ENCODE measurements around the gene PTX3.

PTX3 gene

GRCh38 chr3:157427901-157428300 lies 8.7 kb upstream of the PTX3 start:
- peak; percentile 65 for DNase-seq

- DNase-seq: peak; percentile 23
Observed at GRCh38 chr3:157428853-157429252, 7.8 kb upstream of the PTX3 start.

GRCh38 chr3:157429708-157430107 lies 6.9 kb upstream of the PTX3 start:
- DNase-seq: no peak

GRCh38 chr3:157438194-157438730 lies 1.6 kb downstream of the PTX3 start:
- DNase-seq: peak; percentile 26

GRCh38 chr3:157441102-157441624 lies 4.5 kb downstream of the PTX3 start:
- no peak for DNase-seq

GRCh38 chr3:157442729-157443128 lies 6.1 kb downstream of the PTX3 start:
- DNase-seq: no peak

- no peak for DNase-seq
Observed at GRCh38 chr3:157443905-157444796, 7.5 kb downstream of the PTX3 start.

- DNase-seq: no peak
Observed at GRCh38 chr3:157444797-157445184, 8.1 kb downstream of the PTX3 start.

GRCh38 chr3:157445857-157446256 lies 9.2 kb downstream of the PTX3 start:
- DNase-seq: no peak

GRCh38 chr3:157447026-157447694 lies 10.5 kb downstream of the PTX3 start:
- peak; percentile 8 for DNase-seq

- no peak for DNase-seq
Observed at GRCh38 chr3:157452097-157452496, 15.4 kb downstream of the PTX3 start.

- DNase-seq: no peak
Observed at GRCh38 chr3:157453824-157454223, 17.2 kb downstream of the PTX3 start.

GRCh38 chr3:157459706-157460105 lies 23.1 kb downstream of the PTX3 start:
- no peak for DNase-seq

GRCh38 chr3:157460253-157460652 lies 23.6 kb downstream of the PTX3 start:
- DNase-seq: no peak

- DNase-seq: no peak
Observed at GRCh38 chr3:157463816-157464215, 27.2 kb downstream of the PTX3 start.

GRCh38 chr3:157464321-157464720 lies 27.7 kb downstream of the PTX3 start:
- DNase-seq: no peak

- DNase-seq: no peak
Observed at GRCh38 chr3:157465741-157466140, 29.1 kb downstream of the PTX3 start.

- no peak for DNase-seq
Observed at GRCh38 chr3:157467200-157467599, 30.6 kb downstream of the PTX3 start.

GRCh38 chr3:157469561-157470294 lies 33.1 kb downstream of the PTX3 start:
- DNase-seq: no peak

- no peak for DNase-seq
Observed at GRCh38 chr3:157471064-157471463, 34.4 kb downstream of the PTX3 start.

GRCh38 chr3:157472648-157473047 lies 36.0 kb downstream of the PTX3 start:
- no peak for DNase-seq

GRCh38 chr3:157475921-157476414 lies 39.3 kb downstream of the PTX3 start:
- no peak for DNase-seq

- no peak for DNase-seq
Observed at GRCh38 chr3:157477441-157477840, 40.8 kb downstream of the PTX3 start.

Measured in NCI-H524 treated with DMSO at 0.1 percent for 48 hours (cell line).